ENCODE measurements around the gene GRM4.

Gene GRM4

DNA sequence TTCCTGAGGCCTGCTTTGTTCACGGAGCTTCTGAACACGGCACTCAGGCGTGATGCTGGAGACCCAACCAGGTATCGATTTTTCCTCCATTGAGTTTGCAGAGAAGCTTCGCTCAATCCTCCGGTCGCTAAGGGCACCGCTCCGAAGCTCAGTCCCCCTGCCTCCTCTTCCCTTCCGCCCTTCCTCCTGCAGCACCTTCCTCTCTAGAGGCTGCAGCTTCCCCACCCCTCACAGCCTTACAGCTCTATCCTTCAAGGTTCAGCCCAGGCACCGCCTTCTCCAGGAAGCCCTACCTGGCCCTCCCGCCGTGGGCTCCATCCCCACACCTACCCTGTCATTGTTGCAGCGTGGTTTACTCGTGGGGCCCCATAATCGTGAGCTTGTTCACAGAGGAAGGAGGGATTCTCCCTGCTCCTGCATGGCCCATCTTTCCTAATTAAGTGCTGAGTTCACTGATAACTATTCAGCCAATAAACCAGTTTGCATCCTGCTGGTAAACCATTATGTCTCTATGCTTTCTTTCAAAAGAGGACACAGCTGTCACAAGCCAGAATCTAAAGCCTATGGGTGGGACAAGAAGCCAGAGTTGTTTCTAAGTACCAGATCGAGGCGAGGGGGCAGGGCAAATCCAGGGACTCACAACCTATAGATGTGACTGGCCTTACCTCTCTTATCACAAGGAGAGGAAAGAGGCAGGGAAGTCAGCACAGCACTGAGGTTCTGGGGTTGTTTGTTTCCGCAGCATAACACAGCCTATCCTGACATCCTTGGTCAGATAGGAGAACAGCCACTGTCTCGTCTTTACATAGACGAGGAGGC, 152.0 kb downstream of the GRM4 start:
- DNase-seq (ENCODE audit: low read depth), result no peak

DNA sequence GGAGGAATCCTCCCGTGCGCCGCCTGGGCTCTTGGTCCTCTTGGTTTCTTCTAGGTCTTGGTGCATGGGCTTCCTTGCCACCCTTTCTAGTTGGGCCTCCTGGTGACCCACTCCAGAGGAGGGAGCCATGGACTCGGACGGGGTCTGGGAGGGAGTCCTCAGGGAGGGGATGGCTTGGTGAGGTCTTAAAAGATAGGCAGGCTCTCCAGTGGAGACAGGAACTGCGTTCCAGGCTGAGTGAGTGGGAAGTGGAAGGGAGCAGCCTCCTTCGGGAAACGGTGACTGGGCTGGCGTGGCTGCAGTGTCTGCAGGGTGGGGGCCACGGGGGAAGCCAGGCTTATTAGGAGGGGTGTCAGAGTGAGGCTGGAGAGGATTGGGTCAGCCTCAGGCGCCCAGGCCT, 152.8 kb downstream of the GRM4 start:
- DNase-seq (ENCODE audit: low read depth), result no peak

DNA sequence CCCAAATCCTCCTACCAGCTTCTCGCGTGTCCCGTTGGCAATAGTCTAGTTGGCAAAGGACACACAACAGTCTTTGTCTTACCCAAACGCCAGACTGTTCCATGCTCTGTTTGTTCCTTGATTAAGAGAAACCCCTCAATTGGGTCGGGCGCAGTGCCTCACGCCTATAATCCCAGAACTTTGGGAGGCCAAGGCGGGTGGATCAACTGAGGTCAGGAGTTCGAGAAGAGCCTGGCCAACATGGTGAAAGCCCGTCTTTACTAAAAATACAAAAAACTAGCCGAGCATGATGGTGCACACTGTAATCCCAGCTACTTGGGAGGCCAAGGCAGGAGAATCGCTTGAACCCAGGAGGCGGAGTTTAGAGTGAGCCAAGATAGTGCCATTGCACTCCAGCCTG, 153.7 kb downstream of the GRM4 start:
- DNase-seq (ENCODE audit: low read depth), result no peak

DNA sequence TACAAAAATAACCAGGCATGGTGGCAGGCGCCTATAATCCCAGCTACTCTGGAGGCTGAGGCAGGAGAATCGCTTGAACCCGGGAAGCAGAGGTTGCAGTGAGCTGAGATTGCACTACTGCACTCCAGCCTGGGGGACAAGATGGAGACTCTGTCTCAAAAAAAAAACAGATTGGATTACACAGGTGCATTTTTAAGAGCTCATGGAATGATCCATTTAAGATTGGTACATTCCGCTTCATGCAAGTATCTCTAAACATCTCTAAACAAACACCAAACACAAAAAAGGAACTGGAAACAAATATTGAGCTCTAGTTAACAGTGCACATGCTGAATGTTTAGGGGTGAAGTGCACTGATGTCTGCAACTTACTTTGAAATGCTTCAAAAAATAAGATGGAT, 154.3 kb downstream of the GRM4 start:
- no peak for DNase-seq (ENCODE audit: low read depth)

DNA sequence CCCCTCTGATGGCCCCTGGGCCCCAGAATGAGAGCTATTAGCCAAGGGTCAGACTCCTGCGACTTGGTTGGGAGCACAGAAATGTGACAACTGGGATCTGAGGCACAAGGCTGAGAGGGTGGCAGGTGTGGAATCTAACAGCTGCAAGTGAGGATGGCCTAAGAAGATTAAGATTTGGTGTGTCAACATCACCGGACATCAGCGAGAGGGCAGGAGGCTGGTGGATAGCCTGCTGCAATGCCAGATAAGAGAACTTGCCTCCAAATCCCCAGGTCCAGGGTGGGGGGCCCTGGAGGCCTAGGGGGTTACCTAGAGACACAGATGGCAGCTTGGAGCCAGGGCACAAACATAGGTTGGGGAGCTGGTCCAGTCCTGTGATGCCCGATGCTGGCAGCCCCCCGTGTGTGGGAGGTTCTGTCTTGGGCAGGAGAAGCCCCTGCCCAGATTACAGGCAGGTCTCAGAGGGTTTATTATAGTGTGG, 155.8 kb downstream of the GRM4 start:
- no peak for DNase-seq (ENCODE audit: low read depth)

DNA sequence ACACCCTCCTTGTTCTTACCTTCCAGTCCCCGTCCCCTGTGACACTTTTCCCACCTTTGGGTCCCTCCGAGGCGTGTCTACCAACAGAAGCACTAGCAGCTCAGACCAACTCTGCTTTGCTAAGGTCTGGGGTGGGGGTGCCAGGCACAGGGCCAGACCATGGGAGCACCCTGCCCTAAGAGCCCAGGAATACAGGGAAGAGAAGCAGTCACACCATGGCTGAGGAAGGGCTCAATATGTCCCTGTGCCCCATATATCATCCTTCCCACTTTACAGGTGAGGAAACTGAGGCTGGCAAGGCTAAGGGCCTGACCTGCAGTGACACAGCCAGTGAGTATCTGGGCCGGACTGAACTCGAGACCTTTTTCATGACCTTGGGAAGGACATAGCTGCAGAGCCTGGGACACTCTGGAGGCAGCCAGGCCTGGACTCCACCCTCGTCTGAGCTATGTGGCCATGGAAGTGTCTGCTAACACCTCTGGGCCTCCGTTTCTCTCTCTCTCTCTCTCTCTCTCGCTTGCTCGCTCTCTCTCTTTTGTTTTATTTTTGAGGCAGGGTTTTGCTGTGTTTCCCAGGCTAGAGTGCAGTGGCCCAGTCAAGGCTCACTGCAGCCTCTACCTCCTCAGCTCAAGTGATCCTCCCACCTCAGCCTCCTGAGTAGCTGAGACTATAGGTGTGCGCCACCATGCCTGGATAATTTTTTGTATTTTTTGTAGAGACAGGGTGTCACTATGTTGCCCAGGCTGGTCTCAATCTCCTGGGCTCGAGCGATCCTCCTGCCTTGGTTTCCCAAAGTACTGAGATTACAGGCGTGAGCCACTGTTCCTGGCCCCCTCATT, 156.7 kb downstream of the GRM4 start:
- no peak for DNase-seq (ENCODE audit: low read depth)

DNA sequence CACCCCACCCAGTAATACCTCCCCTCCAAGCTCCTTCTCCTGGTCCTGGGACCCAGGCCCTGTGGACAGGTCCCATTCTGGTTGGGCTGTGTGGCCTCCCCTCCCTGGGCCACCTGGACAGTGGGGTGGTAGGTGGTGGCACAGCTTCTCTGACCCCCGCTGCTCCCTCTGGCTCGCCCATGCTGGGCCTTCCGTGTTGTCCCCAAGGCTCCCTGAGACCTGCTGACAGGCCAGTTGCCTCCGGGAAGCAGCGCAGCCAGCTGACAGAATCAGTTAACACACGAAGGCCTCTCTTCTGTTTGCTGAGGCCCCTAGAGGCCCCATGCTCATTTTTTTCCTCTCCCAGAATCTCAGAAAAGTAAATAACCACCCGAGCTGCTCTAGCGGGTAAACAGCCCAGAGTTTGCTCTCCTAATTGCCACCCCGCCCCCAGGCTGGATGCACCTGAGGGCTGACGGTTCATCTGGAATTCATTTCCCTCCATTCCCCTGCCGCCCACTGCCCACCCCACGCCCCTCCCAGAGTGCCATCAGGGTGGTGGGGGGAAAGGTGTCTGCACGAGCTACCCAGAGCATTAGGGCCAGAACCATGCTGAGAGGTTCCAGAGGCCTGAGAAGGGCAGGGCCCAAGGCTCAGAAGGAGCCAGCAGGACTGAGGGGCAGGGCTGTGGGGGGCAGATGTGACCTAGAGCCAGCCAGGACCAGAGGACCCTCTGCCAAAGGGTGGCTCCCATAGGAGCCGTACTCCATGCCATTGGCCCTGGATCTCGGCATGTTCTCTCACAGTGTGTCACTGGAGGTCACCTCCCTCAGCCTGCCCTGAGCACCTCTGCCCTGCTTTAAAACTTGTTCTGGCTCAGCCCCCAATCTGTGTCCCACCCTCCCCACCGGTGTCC, 157.5 kb downstream of the GRM4 start:
- DNase-seq (ENCODE audit: low read depth), result no peak

DNA sequence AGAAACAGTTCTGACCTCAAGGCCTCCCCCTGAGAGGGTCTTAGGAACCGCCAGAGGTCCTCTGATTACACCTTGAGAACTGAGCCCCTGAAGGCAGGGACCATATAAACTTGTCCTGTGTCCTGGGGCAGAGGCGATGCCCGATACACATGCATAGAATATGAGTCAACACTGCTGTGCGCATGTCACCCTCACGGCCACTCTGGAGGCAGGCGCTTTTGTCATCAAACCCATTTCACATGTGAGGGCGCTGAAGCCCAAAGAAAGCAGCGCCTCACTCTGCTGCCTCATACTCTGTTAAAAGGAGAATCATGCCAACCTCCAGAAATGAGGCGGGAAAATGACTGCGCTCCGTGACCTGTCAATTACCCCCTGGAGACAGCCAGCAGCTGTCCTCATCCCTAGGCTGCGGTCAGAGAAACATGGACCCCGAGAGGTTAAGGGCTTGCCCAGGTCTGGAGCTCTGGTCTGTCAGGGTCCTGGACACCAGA, 158.3 kb downstream of the GRM4 start:
- no peak for DNase-seq (ENCODE audit: low read depth)

DNA sequence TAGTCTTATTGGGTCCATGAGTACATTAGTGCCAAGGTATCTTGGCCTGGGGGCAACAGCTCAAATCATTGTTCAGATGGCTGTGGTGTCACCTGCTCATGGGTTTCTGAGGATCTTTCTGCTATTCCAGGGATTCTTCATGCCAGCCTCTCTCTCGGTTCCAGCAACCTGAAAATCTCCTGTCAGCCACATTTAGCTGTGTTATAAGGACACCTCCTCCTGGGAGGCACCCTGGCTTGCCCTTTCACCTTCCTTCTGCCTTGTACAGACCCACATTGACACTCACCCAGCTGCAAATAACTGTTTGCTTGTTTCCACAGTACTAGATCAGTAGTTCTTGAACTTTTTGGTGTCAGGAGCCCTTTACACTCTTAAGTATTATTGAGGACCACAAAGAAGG, 159.9 kb downstream of the GRM4 start:
- DNase-seq (ENCODE audit: low read depth), result no peak

DNA sequence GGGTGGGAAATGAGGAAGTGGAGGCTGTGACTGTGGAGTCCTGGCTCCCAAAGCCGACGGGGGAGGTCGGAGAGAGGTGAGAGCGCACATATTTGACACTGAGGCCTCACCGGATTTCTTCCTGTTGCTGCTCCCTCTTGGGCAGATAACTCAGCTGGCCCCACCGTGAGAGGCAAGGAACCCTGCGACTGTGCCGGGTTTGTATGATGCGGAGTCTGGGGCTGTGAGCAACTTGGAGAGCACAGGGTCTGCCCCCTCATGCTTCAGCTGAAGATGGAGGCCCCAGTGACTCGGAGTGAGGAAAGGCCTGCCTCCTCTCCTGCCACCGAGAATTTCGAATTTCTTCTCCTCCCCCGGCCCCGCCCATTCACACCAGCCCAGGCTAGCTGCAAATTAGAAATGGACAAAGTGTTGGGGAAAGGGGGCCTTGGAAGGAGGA, 160.6 kb downstream of the GRM4 start:
- DNase-seq (ENCODE audit: low read depth), result no peak

DNA sequence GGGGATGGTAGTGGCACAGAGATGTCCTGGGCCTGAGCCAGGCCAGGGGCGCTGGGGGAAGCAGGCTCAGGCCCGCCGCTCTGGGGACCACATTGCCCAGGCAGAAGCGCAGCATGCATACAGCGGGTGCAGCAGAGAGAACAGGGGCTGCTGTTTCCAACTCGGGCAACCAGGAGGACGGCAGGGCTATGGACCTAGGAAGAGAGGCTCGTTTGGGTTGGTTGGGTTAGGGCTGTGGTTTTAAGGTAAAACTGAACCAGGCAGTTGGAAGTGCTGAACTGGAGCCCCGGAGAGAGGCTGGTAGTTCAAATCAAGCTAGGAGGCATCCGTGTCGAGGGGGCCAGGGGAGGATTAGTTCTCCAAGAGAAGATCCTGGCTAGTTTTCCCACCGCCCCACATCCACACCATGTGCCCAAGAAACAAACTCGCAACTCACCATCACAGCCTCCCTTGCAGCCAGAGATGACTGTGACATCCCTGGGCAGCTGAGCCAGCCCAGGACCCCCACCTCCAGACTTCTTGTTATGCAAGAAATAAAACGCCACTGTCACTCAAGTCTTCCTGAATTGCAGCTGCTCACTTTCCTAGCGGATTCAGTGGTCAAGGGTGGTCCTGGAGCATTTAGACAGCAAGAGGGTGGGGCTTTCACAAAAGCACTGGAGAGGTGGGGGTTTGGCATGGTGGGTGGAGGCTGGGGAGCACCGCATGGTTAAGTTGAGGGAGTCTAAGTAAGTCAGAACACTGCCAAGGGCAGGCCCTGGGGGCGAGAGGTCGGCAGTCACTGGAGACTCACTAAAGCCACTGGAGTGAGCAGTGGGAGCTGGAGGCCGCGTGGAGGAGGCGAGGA, 161.2 kb downstream of the GRM4 start:
- no peak for DNase-seq (ENCODE audit: low read depth)

DNA sequence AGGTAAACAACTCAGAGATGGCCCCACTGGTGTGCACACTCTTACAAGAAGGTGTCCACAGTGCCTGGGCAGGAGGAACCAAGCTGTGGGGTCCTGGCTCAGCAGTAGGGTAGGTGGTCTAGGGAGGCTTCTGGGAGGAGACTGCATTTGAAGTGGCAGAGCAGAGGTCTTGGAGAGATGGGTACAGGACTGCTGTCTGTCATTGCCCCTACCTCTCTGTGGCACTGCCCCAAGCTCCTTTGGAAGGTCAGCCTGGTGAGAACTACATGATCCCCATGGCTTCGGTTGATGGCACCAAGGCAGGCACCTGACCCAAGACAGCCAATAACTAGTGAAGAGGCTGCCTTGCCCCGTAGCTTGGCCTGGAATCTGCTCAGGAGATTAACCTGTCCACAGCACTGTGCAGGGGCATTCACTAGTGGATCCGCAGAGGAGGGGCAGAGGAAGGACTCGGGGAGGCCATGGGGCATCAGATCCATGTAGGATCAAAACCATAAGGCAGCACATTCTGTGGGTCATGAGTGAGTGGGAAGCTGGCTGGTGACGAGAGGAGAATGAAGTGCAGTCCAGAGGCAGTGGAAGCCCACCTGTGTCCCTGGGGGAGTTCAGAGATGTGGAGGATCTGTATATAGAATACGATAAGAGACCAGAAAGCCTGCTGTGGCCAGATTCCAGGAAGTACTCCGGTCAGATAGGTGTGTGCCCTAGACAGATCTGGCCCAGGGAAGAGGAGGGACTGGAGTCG, 162.0 kb downstream of the GRM4 start:
- no peak for DNase-seq (ENCODE audit: low read depth)

DNA sequence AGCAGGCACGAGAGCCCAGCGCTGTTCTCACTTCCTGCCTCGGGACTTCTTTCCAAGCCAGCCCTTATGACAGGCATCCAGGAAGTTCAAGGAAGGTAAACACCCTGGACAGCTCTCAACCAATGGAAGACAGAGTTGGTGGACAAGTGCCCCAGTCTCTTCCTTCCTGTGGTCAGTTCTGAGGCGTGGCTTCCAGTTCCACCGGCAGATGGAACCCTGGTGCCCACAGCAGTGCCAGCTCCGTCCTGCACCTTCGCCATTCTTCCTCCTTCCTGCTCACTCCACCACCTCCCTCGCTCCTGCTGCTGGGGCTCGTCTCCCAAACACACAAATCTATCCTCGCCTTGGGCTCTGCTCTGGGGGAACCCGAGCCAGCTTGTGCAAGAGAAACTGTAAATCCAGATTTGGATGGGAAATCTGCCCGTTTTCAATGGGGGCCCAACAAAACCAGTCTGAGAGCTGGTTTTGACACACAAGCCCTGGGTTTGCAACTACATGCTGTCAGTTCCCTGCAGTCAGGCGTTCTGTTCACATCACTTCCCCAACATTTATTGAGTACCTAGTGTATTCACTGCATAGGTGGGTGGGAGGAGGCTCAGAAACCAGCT, 162.7 kb downstream of the GRM4 start:
- peak; percentile 46 for DNase-seq (ENCODE audit: low read depth)

DNA sequence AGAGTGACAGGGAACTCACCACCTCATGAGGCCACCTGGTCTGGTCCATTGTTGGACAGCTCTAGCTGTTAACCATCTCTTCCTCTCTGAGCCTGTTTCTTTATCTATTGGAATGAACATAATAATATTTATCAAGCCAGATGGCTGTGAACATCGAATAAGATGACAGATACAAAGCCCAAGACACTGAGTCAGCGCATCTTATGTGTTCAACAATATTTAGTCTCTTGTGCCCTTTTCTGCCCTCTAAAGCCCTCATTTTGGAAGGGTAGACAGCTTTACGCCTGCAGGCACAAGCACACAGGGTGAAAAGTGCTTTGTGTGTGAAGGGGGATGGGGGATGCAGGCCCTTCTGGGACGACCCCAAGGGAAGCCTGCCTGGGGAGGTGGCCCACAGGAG, 164.0 kb downstream of the GRM4 start:
- no peak for DNase-seq (ENCODE audit: low read depth)

DNA sequence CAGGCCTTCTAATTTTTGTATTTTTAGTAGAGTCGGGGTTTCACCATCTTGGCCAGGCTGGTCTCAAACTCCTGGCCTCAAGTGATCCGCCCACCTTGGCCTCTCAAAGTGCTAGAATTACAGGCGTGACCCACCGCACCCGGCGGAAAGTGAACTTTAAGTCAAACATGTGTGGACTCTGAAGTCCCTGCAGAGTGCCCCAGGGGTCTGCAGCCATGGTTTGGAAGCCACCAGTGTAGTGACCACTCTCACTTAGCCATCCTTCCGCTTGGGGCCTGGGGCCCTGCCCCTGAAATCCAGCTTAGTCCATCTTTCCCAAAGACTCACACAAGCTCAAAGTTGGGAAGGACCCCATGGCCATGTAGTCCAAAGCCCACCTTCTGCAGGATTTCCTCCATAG, 164.5 kb downstream of the GRM4 start:
- no peak for DNase-seq (ENCODE audit: low read depth)

DNA sequence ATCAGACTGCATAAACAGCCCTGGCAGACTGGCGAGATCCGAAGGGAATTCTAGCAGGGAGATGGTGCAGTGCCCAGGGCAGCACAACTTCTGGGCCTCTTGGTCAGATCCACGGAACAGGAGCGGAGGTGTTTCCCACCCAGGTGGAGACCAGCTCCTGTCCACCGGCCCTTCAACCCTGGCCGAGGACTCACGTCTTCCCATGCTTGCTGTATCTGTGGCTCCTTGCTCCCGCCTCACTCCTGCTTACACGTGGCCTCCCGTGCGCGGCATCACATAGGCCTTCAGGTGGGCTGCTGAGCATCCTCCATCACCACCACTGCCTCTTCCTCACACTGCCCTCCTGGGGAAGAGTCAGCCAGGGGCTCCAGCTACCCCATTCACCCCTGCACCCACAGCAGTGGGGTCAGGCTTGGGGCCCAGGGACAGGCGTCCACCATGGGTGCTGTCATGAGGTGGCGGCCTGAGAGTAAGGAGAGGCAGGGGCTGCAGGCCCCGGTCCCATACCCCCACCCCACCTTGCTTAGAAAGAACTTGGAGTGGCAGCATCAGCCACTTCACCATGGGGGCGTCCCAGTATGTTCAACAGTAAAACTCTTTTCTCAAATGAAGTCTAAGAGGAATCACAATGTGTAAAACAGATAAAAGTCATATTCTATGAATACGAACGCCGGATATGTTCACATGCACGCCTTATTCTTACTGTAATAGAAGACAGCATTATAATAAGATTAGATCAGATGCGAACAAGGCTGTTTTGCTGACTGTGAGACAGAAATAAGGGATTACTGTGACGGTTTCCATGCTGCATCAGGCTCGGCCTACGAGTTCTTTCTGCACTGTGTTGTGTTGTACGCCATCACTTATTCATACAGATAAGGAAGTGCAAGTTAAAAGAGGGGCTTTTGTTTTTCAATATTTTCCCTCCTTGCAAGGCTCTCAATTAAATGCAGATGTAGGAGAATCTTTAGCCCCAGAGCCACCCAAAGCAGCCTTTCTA, 165.4 kb downstream of the GRM4 start:
- DNase-seq (ENCODE audit: low read depth), result no peak

DNA sequence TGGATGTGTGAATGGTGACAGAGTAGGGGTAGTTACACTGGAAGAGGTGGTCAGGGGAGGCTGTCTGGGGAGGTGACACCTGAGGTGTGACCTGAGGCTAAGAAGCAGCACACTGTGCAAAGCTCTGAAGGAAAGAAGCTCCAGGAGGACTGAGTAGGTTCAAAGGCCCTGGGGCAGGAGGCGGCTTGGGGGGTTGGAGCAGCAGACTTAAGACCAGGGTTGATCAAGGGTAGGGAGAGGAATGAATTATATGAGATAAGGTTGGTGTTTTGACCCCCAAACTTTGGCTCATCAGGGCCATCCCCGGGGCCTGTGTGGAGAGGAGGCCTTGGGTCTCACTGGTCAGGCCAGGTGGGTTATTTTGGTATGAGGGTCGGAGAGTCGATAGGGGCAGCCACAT, 166.1 kb downstream of the GRM4 start:
- DNase-seq (ENCODE audit: low read depth), result no peak

DNA sequence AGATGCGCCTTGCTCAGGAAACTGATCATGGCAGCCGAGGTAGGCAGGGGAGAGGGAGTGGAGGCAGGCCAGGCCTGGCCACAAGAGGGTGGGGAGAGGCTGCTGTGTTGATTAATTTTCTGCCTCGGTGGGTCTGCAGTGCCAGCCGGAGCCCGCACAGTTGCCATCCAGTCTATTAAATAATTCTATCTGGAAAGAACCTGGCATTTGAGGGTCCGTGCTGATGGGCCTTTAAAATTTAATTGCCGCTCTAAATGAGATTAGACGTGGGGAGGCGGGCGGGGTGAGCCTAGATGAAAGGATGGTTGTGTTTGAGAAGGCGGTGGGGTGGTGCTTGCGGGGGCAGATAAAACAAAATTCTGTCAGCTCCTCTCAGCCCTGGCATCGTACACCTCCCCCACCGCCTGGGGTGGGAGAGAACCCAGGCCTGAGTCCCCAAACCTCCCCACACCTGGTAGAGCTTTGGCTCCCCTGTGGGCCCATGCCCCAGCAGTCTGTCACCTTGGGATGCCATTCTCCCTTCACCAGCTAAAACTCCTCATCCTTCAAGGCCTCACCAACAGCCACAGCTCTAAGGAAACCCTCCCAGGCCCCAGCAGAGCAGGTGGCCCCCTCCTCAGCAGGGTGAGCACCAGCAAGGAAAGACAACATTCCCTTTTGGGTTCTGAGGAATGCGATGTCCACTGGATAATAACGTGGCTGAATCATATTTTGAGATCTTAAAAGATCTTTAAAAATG, 167.3 kb downstream of the GRM4 start:
- DNase-seq (ENCODE audit: low read depth), result no peak

Data from EH (cell line).